GM12874 (cell line): Measurements from ENCODE around the gene DIS3L.

ENCODE experiments used
- CTCF ChIP-seq: IDR thresholded peaks from 2 replicates; pipeline ENCODE4 v1.5.1; 2011; ENCODE audit warnings: low read depth, mild to moderate bottlenecking, control low read depth, low read length, moderate library complexity; ENCODE audit not compliant: insufficient read depth

Gene DIS3L

GRCh38 chr15:66292571-66293418 is 573 bp upstream of the DIS3L start:
- TF ChIP-seq CTCF = no peak

- no peak for TF ChIP-seq CTCF
These were observed 976 bp downstream of the DIS3L start for GRCh38 chr15:66294157-66294931.

- no peak for TF ChIP-seq CTCF
These were observed 1.5 kb downstream of the DIS3L start for GRCh38 chr15:66294932-66295235.

GRCh38 chr15:66296186-66296585 is 2.8 kb downstream of the DIS3L start:
- TF ChIP-seq CTCF = no peak

GRCh38 chr15:66298803-66299251 is 5.5 kb downstream of the DIS3L start:
- no peak for TF ChIP-seq CTCF

- TF ChIP-seq CTCF = no peak
These were observed 9.3 kb downstream of the DIS3L start for GRCh38 chr15:66302489-66303278.

- TF ChIP-seq CTCF = no peak
These were observed 13.0 kb downstream of the DIS3L start for GRCh38 chr15:66306381-66306780.
